H9 (cell line): Measurements from ENCODE around the gene C17orf78. TPM values are rescaled to one million over a fixed set of nuclear protein-coding genes. Genes with fewer than 3 reads are reported as not detected.

Experiments
- DNase-seq: peaks from one replicate; pipeline ENCODE4 v3.0.0-alpha.2; 2017
- H2AFZ ChIP-seq: one replicate; pipeline ENCODE4 v1.6.1; 2013; ENCODE audit warnings: mild to moderate bottlenecking, low read length, control low read depth, moderate library complexity
- H2AK5ac ChIP-seq: 2 replicates; pipeline ENCODE4 v1.6.1; 2013; ENCODE audit warnings: low read length, control low read depth, mixed read lengths; ENCODE audit not compliant: insufficient read length
- H2BK120ac ChIP-seq: one replicate; pipeline ENCODE4 v1.6.1; 2013; ENCODE audit warnings: low read depth, mild to moderate bottlenecking, low read length, control low read depth, inconsistent platforms; ENCODE audit not compliant: poor library complexity, severe bottlenecking
- H2BK12ac ChIP-seq: 2 replicates; pipeline ENCODE4 v1.6.1; 2013; ENCODE audit warnings: low read length, control low read depth, mixed read lengths, low read depth; ENCODE audit not compliant: insufficient read length
- H2BK15ac ChIP-seq: 2 replicates; pipeline ENCODE4 v1.6.1; 2013; ENCODE audit warnings: low read depth, low read length, control low read depth
- H2BK20ac ChIP-seq: one replicate; pipeline ENCODE4 v1.6.1; 2013; ENCODE audit warnings: low read depth, mild to moderate bottlenecking, low read length, control low read depth, inconsistent platforms; ENCODE audit not compliant: poor library complexity, severe bottlenecking
- H2BK5ac ChIP-seq: 2 replicates; pipeline ENCODE4 v1.6.1; 2013; ENCODE audit warnings: low read length, control low read depth, mixed read lengths; ENCODE audit not compliant: insufficient read length
- H3K14ac ChIP-seq: 2 replicates; pipeline ENCODE4 v1.6.1; 2013; ENCODE audit warnings: low read length, control low read depth; ENCODE audit not compliant: insufficient read depth
- H3K18ac ChIP-seq: 2 replicates; pipeline ENCODE4 v1.6.1; 2013; ENCODE audit warnings: low read depth, mild to moderate bottlenecking, mixed read lengths, low read length, control low read depth; ENCODE audit not compliant: insufficient read length
- H3K23ac ChIP-seq: 2 replicates; pipeline ENCODE4 v1.6.1; 2013; ENCODE audit warnings: low read length, control low read depth, mixed read lengths, low read depth; ENCODE audit not compliant: insufficient read length
- H3K23me2 ChIP-seq: 2 replicates; pipeline ENCODE4 v1.6.1; 2013; ENCODE audit warnings: low read depth, mild to moderate bottlenecking, mixed read lengths, low read length, control low read depth; ENCODE audit not compliant: insufficient read length, poor library complexity, severe bottlenecking
- H3K27ac ChIP-seq: 2 replicates; pipeline ENCODE4 v1.5.1; 2013; ENCODE audit warnings: low read length, control low read depth, mixed read lengths, low read depth; ENCODE audit not compliant: insufficient read length
- H3K27me3 ChIP-seq: 2 replicates; pipeline ENCODE4 v1.6.1; 2013; ENCODE audit warnings: low read length, control low read depth, inconsistent platforms; ENCODE audit not compliant: insufficient read depth
- H3K4ac ChIP-seq: 2 replicates; pipeline ENCODE4 v1.6.1; 2013; ENCODE audit warnings: low read depth, mild to moderate bottlenecking, control low read depth, inconsistent platforms, low read length, moderate library complexity
- H3K4me1 ChIP-seq: 2 replicates; pipeline ENCODE4 v1.6.1; 2013; ENCODE audit warnings: low read length, control low read depth, inconsistent platforms; ENCODE audit not compliant: insufficient read depth
- H3K4me2 ChIP-seq: 2 replicates; pipeline ENCODE4 v1.6.1; 2013; ENCODE audit warnings: low read length, control low read depth, mixed read lengths; ENCODE audit not compliant: insufficient read length, insufficient read depth
- H3K56ac ChIP-seq: 2 replicates; pipeline ENCODE4 v1.6.1; 2013; ENCODE audit warnings: low read depth, mild to moderate bottlenecking, mixed read lengths, low read length, control low read depth; ENCODE audit not compliant: insufficient read length
- H3K79me1 ChIP-seq: 2 replicates; pipeline ENCODE4 v1.6.1; 2013; ENCODE audit warnings: low read depth, mild to moderate bottlenecking, moderate library complexity, low read length, control low read depth, inconsistent platforms; ENCODE audit not compliant: insufficient read depth, poor library complexity, severe bottlenecking
- H3K79me2 ChIP-seq: 2 replicates; pipeline ENCODE4 v1.6.1; 2013; ENCODE audit warnings: low read length, control low read depth, inconsistent platforms; ENCODE audit not compliant: insufficient read depth
- H3K9ac ChIP-seq: 2 replicates; pipeline ENCODE4 v1.6.1; 2013; ENCODE audit warnings: low read length, control low read depth, mixed read lengths; ENCODE audit not compliant: insufficient read length; ENCODE audit errors: extremely low read depth
- H3K9me3 ChIP-seq: one replicate; pipeline ENCODE4 v1.6.1; 2013; ENCODE audit warnings: low read depth, low read length, inconsistent platforms; ENCODE audit not compliant: control insufficient read depth
- H3T11ph ChIP-seq: one replicate; pipeline ENCODE4 v1.6.1; 2013; ENCODE audit warnings: mild to moderate bottlenecking, low read length, control low read depth, inconsistent platforms
- H4K20me1 ChIP-seq: one replicate; pipeline ENCODE4 v1.6.1; 2013; ENCODE audit not compliant: control insufficient read depth, insufficient read length, insufficient read depth
- H4K5ac ChIP-seq: 2 replicates; pipeline ENCODE4 v1.6.1; 2013; ENCODE audit warnings: low read depth, mild to moderate bottlenecking, mixed read lengths, low read length, control low read depth; ENCODE audit not compliant: insufficient read length
- H4K8ac ChIP-seq: replicated peaks from 2 replicates; pipeline ENCODE4 v1.6.1; 2013; ENCODE audit warnings: low read length, control low read depth, mixed read lengths, low read depth; ENCODE audit not compliant: insufficient read length
- H4K91ac ChIP-seq: 2 replicates; pipeline ENCODE4 v1.6.1; 2013; ENCODE audit warnings: low read depth, mild to moderate bottlenecking, moderate library complexity, mixed read lengths, low read length, control low read depth; ENCODE audit not compliant: insufficient read length
- H3K27ac Mint-ChIP-seq, 3 experiments: 2 replicates in 2 of 3; 3 replicates in 1 of 3; pipeline ENCODE4 v1.8.0; 2020 to 2021; ENCODE audit warnings: mixed read lengths in 3 of 3, mild to moderate bottlenecking in 1 of 3, moderate library complexity in 1 of 3
- H3K27me3 Mint-ChIP-seq: 2 replicates; pipeline ENCODE4 v1.8.0; 2021; ENCODE audit warnings: low read depth, mild to moderate bottlenecking, moderate library complexity, mixed read lengths
- H3K36me3 Mint-ChIP-seq, 3 experiments: 2 replicates in 2 of 3; 3 replicates in 1 of 3; pipeline ENCODE4 v1.8.0; 2020 to 2021; ENCODE audit warnings: low read depth in 3 of 3, mixed read lengths in 3 of 3; ENCODE audit not compliant: insufficient read depth in 1 of 3
- H3K4me1 Mint-ChIP-seq, 2 experiments: 2 replicates each; pipeline ENCODE4 v1.8.0; 2020; ENCODE audit warnings: mixed read lengths in 2 of 2
- H3K4me3 Mint-ChIP-seq, 2 experiments: 2 replicates in 1 of 2; 3 replicates in 1 of 2; pipeline ENCODE4 v1.8.0; 2020 to 2021; ENCODE audit warnings: mild to moderate bottlenecking in 2 of 2, mixed read lengths in 2 of 2, moderate library complexity in 1 of 2
- H3K9me3 Mint-ChIP-seq, 2 experiments: 2 replicates in 1 of 2; 3 replicates in 1 of 2; pipeline ENCODE4 v1.8.0; 2020; ENCODE audit warnings: mild to moderate bottlenecking in 2 of 2, mixed read lengths in 2 of 2, moderate library complexity in 1 of 2
- WGBS: extraction: QIAGEN DNeasy Blood & Tissue Kit; methylation state at CpG from one replicate; pipeline ENCODE4 v1.1.7; 2013; ENCODE audit warnings: missing lambda C conversion rate, low lambda C conversion rate, mixed read lengths; ENCODE audit not compliant: insufficient read length; ENCODE audit errors: extremely low coverage; 5-methylcytosine and 5-hydroxymethylcytosine counted together
- total RNA-seq: library from RNA; stranded (reverse); gene quantifications from 2 replicates; pipeline ENCODE4 v1.2.1, GENCODE V29; 2021
- TF ChIP-seq, protein P1 (sequence below): fragments of 200-600 bp; sonication (generic); conservative IDR thresholded peaks from 3 replicates; pipeline ENCODE4 v1.8.0; 2021; ENCODE audit warnings: antibody characterized with exemption, mild to moderate bottlenecking

Gene C17orf78
- total RNA-seq, 1 experiment from 2014 or later: not detected

DNA sequence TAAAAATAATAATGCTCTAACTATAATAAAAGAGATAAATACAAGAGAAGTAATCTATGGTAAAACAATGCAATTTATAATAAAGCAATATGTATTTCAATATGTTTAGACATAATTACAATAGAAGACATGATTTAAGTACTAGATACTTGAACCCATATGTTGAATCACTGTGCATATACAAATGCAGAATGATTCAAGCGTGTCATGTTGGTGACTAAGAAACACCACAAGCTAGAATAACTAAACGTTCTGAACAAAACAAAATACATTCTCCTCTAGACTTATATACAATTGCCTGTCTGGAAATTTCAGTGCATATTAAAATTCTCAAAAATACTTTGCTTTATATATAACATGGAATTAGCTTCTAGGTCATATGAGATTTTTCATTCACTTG is 42.1 kb downstream of the C17orf78 start:
- H3K4me2 ChIP-seq: no peak overlapping the region

More for the DNA sequence above, 42.1 kb downstream of the C17orf78 start:
- no peaks in the 10 kb centered on the region for H4K20me1 ChIP-seq
- no peaks in the 10 kb centered on the region for H3K9me3 ChIP-seq
- no peak overlapping the region for H3K18ac ChIP-seq
- H4K8ac ChIP-seq: no peak overlapping the region
- H2BK12ac ChIP-seq: no peak overlapping the region
- Mint-ChIP-seq H3K36me3 (peaks cover 18 to 55% (median 50%) of the 10 kb centered on the region in 3 experiments; a peak in 6 of 7 replicates), H3K9me3 (no peaks in the 10 kb centered on the region), H3K27ac (no peak overlapping the region), H3K4me1 (peaks cover 0 to 2% of the 10 kb centered on the region in 2 experiments; a peak in 1 of 4 replicates), H3K27me3 (no peaks in the 10 kb centered on the region), H3K4me3 (no peak overlapping the region)
- no peaks in the 10 kb centered on the region for H3K27me3 ChIP-seq
- no peak overlapping the region for H4K5ac ChIP-seq
- no peak overlapping the region for H3K4ac ChIP-seq
- DNase-seq: no peak
- H3T11ph ChIP-seq: no peak overlapping the region
- no peaks in the 10 kb centered on the region for H3K4me1 ChIP-seq
- H2BK120ac ChIP-seq: no peak overlapping the region
- H2AK5ac ChIP-seq: no peak overlapping the region
- no peaks in the 10 kb centered on the region for H3K79me1 ChIP-seq
- no peaks in the 10 kb centered on the region for H3K79me2 ChIP-seq
- TF ChIP-seq, protein P1, sequence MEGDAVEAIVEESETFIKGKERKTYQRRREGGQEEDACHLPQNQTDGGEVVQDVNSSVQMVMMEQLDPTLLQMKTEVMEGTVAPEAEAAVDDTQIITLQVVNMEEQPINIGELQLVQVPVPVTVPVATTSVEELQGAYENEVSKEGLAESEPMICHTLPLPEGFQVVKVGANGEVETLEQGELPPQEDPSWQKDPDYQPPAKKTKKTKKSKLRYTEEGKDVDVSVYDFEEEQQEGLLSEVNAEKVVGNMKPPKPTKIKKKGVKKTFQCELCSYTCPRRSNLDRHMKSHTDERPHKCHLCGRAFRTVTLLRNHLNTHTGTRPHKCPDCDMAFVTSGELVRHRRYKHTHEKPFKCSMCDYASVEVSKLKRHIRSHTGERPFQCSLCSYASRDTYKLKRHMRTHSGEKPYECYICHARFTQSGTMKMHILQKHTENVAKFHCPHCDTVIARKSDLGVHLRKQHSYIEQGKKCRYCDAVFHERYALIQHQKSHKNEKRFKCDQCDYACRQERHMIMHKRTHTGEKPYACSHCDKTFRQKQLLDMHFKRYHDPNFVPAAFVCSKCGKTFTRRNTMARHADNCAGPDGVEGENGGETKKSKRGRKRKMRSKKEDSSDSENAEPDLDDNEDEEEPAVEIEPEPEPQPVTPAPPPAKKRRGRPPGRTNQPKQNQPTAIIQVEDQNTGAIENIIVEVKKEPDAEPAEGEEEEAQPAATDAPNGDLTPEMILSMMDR: no peak
- no peaks in the 10 kb centered on the region for H3K23me2 ChIP-seq
- no peak overlapping the region for H4K91ac ChIP-seq
- H3K27ac ChIP-seq: no peak overlapping the region
- no peak overlapping the region for H2BK15ac ChIP-seq
- WGBS: no CpG with 5 or more reads among the region's 2 CpGs
- no peak overlapping the region for H3K23ac ChIP-seq
- H3K9ac ChIP-seq: no peak overlapping the region
- no peak overlapping the region for H3K14ac ChIP-seq
- H2BK20ac ChIP-seq: no peak overlapping the region
- no peak overlapping the region for H3K56ac ChIP-seq
- H2AFZ ChIP-seq: no peak overlapping the region
- H2BK5ac ChIP-seq: no peak overlapping the region
